ENCODE results near the gene S100A7A. TPM values are rescaled to one million over a fixed set of nuclear protein-coding genes. Genes with fewer than 3 reads are reported as not detected.

Gene S100A7A
- total and polyA plus RNA-seq, 2 of the 8 experiments (the other 6 are each of a cell fraction or from before 2014, with no cell fraction given), result not detected

DNA sequence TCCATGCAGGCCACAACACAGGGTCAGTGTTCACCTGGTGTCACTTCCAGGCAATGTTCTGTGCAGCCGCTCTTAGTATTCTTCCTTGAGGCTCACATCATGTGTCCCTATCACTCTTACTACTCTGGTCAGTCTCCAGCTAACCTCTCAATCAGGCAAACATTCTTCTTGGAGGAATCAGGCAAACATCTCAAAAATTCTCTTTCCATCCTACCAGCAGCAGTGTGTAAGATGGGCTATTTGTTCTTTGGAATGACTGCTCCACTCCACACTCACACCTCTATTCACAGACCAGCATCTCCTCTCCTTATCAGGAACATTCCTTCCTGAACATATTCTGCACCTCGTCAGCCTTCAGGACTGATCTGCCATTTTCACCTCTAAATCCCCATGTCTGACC lies 4.0 kb downstream of the S100A7A start:
- FAIRE-seq, result no peak
- no peak overlapping the region for H4K91ac ChIP-seq (replicated peaks; ENCODE audit: insufficient read length, low read length)
- no peak overlapping the region for H3K23ac ChIP-seq (ENCODE audit: insufficient read length)
- no peaks in the 10 kb centered on the region for H3K27me3 ChIP-seq (replicated peaks in 1 of 4; ENCODE audit: control insufficient read depth in 3 of 4, extremely low read depth in 1 of 4, insufficient read depth in 3 of 4, low read length in 3 of 4)
- no peaks in the 10 kb centered on the region; a peak in 1 of 4 replicates for H3K9me3 ChIP-seq (ENCODE audit: insufficient read depth in 2 of 2, low read depth in 1 of 2, low read length in 1 of 2)
- H2BK5ac ChIP-seq (ENCODE audit: low read depth, low read length), result no peak overlapping the region
- CTCF ChIA-PET (ENCODE audit: partially characterized antibody), result interaction anchor here (0.9 to 1.1 kb wide), 3 partner anchors 12 to 27 kb away, joined by 3 to 4 read pairs (median 3); no protein-coding TSS in a partner anchor
- no peaks in the 10 kb centered on the region for H3K79me2 ChIP-seq (ENCODE audit: control insufficient read depth in 1 of 2, insufficient read depth in 2 of 2, low read length in 2 of 2)
- H3K23me2 ChIP-seq (ENCODE audit: low read depth, low read length), result no peaks in the 10 kb centered on the region; the same call in 1 of the 2 replicates
- no peak overlapping the region for H2AFZ ChIP-seq (ENCODE audit: low read length)
- no peak overlapping the region for H2BK12ac ChIP-seq (ENCODE audit: low read depth, low read length)
- no peak overlapping the region for H2BK20ac ChIP-seq (ENCODE audit: low read length)
- H3K27ac ChIP-seq (ENCODE audit: low read depth, low read length), result no peak overlapping the region
- 70% methylated on average over 2 of the region's 2 CpGs; no CpG with 5 or more reads in 1 of the 2 experiments for WGBS, 2 experiments (ENCODE audit: extremely low coverage in 1 of 2, insufficient coverage in 1 of 2, insufficient read length in 1 of 2, insufficient replicate concordance in 2 of 2, low coverage in 1 of 2, low lambda C conversion rate in 2 of 2, missing lambda C conversion rate in 1 of 2)
- H4K5ac ChIP-seq (ENCODE audit: insufficient read length, low read depth, low read length), result no peak overlapping the region
- no peaks in the 10 kb centered on the region for H3K36me3 ChIP-seq (ENCODE audit: control insufficient read depth in 2 of 4, insufficient read depth in 4 of 4, low read length in 3 of 4)
- no peak overlapping the region for H4K8ac ChIP-seq (ENCODE audit: extremely low read depth, insufficient read depth, low read length)
- no peak overlapping the region for H3K18ac ChIP-seq (ENCODE audit: extremely low read depth, low read length)
- no peak overlapping the region for H2AK5ac ChIP-seq (ENCODE audit: low read depth, low read length)
- no peak overlapping the region for H3K9ac ChIP-seq (replicated peaks in 1 of 4; ENCODE audit: extremely low read depth in 1 of 4, low read depth in 3 of 4, low read length in 3 of 4)
- H4K20me1 ChIP-seq (replicated peaks in 1 of 2; ENCODE audit: control insufficient read depth in 1 of 2, insufficient read depth in 2 of 2, low read length in 2 of 2), result no peaks in the 10 kb centered on the region
- H3K56ac ChIP-seq (replicated peaks; ENCODE audit: insufficient read length, low read depth, low read length), result no peak overlapping the region
- no peak overlapping the region for H2BK120ac ChIP-seq (replicated peaks; ENCODE audit: low read depth, low read length)
- no peaks in the 10 kb centered on the region for H3K4me1 ChIP-seq (replicated peaks in 1 of 4; ENCODE audit: control insufficient read depth in 3 of 4, insufficient read depth in 4 of 4, low read length in 3 of 4)
- POLR2A ChIA-PET (ENCODE audit: partially characterized antibody), result interaction anchor here (1.1 kb wide), 1 partner anchor 68 kb away, joined by 3 read pairs; no protein-coding TSS in a partner anchor
- H3K4me3 ChIP-seq (ENCODE audit: extremely low read depth in 1 of 4, insufficient read depth in 2 of 4, low read depth in 3 of 4, low read length in 4 of 4), result no peak overlapping the region
- no peak for DNase-seq (ENCODE audit: low read depth in 1 of 2, low spot score in 2 of 2)
- TF ChIP-seq SIN3A (conservative IDR thresholded peaks at IDR 0.05 in 1 of 2, IDR thresholded peaks at IDR 0.05 in 1 of 2; ENCODE audit: low read depth in 1 of 2, low read length in 2 of 2), result no peak
- no peak for TF ChIP-seq SIRT6 (IDR thresholded peaks at IDR 0.05; ENCODE audit: low read length)
- no peak for TF ChIP-seq E2F6 (IDR thresholded peaks at IDR 0.05)
- TF ChIP-seq GTF2F1 (IDR thresholded peaks at IDR 0.05; ENCODE audit: borderline replicate concordance, low read depth, low read length), result no peak
- no peak for TF ChIP-seq GABPA (IDR thresholded peaks at IDR 0.05; ENCODE audit: borderline replicate concordance, insufficient read depth, low read length)
- H3K4ac ChIP-seq (replicated peaks; ENCODE audit: insufficient read length, low read depth, low read length), result no peak overlapping the region
- H2BK15ac ChIP-seq (ENCODE audit: low read length), result no peak overlapping the region
- H3K79me1 ChIP-seq (ENCODE audit: low read depth, low read length), result no peaks in the 10 kb centered on the region
- H3K14ac ChIP-seq (ENCODE audit: insufficient read length), result no peak overlapping the region
- no peak overlapping the region for H3K4me2 ChIP-seq (ENCODE audit: insufficient read depth in 1 of 2, low read depth in 2 of 2, low read length in 2 of 2)
